Mesenteric fat pad (tissue), 1 donor: ENCODE results near the gene FOXB2. TPM values are rescaled to one million over a fixed set of nuclear protein-coding genes. Genes with fewer than 3 reads are reported as not detected.
"Not testable (repeated sequence)": the region's sequence is repeated elsewhere in the genome, so short reads cannot be mapped to it uniquely, and the experiment has no call there.

ENCODE experiments used
- DNase-seq: peaks from one replicate; pipeline ENCODE4 v3.0.0-alpha.2; 2020; ENCODE audit warnings: low spot score
- long read RNA-seq: library from polyadenylated mRNA; unstranded; transcript quantifications from one replicate; pipeline ENCODE4 v2.0.0, GENCODE V29; 2020
- total RNA-seq: library from RNA; stranded (reverse); fragmentation: NEBNext Ultra II Directional; extraction: Animal tissue kit (Norgen Biotek cat#: 25700); gene quantifications from one replicate; pipeline ENCODE4 v1.2.1, GENCODE V29; 2021
- donor health status: DM: yes; HTN: yes; CAD: no.

The FOXB2 gene
- total RNA-seq, result not detected
- long read RNA-seq, result 0 reads

- no peak for DNase-seq
Measured at GRCh38 chr9:77019236-77019925, at the start of gene FOXB2. Gene FOXB2, plus strand, starts transcription at chr9:77019655. Its CDS starts 0 bp downstream, at chr9:77019655.

- no peak for DNase-seq
Measured at GRCh38 chr9:76969716-76970115, 49.7 kb upstream of the FOXB2 start.

GRCh38 chr9:76978831-76979230, 40.6 kb upstream of the FOXB2 start:
- not testable (repeated sequence) for DNase-seq

DNA sequence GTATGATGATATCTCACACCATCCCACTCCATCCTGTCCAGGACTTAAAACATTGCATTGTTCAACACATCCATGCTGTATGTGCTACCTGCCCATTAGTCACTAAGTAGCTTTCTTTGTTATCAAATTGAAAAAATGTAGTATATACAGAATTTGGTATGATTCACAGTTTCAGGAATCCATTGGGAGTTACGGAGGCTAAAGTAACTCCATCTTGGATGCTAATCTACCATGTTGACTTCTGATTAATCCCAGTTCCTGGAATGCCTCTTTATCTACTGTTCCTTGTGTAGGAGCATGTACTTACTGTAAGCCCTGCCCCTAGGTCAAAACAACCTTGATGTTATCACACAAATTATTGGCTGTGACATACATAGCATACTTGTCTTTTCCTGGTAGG, 38.9 kb upstream of the FOXB2 start:
- DNase-seq, result no peak

DNA sequence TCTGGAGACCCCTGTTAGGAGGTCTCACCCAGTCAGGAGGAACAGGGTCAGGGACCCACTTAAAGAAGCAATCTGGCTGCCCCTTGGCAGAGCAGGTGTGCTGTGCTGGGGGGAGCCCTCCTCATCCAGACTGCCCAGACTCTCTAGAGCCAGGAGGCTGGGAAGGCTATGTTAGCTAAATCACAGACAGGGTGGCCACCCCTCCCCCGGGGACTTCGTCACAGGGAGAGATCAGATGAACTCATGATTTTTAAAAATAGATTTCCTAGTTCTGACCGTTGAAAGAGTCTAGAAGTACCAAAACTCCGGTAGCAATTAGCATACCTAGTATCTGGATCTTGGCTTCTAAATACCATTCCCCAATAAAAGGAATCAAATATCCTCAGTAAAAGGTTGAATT, 35.0 kb upstream of the FOXB2 start:
- no peak for DNase-seq

GRCh38 chr9:76985581-76985980, 33.9 kb upstream of the FOXB2 start:
- DNase-seq, result no peak

- DNase-seq, result no peak
Measured at GRCh38 chr9:76987594-76988200, 31.8 kb upstream of the FOXB2 start.

DNA sequence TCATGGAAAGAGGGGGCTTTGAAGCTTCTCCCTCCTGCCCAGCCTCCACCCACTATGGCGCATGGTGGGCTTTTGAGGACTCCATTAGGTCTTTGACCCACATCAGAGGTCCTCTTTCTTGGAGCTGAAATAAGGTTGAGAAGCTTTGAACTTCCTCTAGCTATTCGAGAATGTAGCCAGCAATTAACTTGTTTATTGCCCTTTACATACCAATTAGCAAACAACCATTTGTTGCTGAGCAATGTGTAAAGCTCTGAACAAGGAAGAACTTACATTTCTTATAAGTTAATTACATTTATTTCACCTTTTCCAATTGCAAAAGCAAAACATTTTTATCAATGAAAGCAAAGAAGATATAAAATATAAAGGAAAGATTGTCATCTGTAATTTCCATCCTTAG, 30.5 kb upstream of the FOXB2 start:
- DNase-seq, result no peak

DNA sequence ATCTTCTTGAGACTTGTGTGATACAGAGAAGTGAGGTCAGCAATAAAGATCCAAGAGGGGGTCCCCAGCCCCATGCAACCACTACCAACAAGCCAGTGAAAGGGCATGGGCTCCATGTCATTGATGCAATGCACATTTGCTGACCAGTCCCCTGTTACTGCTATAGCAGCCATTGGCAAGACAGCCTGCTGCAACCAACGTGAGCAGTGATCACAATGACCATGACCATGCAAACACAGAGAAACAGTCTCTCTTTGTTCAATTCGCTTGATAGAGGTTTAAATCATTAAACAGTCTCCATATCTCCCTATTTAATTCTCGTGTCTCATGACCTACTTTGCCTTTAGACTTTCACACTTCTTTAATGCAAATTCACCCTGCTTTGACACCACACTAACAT, 30.0 kb upstream of the FOXB2 start:
- no peak for DNase-seq

GRCh38 chr9:76996700-76997099, 22.8 kb upstream of the FOXB2 start:
- DNase-seq, result no peak

DNA sequence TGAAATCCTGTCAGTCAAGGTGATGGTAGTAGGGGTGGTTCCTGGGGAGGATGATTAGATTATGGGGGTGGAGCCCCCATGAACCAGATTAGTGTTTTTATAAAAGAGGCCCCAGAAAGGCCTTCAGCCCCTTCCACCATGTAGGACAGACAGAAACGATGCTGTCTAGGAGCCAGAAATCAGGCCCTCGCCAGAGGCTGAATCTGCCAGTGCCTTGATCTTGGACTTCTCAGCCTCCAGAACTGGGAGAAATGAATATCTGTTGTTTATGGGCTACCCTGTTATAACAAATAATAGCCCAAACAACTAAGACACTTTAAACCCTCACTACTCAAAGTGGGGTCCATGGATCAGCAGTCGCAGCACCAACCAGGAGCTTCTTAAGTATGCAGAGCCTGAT, 20.2 kb upstream of the FOXB2 start:
- no peak for DNase-seq

GRCh38 chr9:77000330-77000729, 19.1 kb upstream of the FOXB2 start:
- no peak for DNase-seq

DNA sequence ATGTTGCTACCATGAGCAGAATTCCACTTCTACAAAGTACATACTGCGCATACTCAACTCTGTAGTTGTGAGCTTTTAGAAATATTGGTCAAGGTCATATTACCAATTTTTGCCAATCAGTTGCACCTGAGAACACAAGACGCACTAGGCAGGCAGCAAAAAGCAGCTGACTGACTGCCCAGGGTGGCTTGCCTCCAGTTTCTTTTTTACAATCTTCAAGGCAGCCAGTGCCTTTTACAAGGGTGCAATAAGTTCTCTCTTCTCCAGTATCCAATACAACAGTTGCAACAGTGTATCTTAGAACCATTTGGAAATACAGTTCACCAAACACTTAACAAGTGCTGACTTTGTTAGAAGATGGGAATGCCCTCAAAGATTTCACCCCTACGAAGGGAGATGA, 16.1 kb upstream of the FOXB2 start:
- DNase-seq, result no peak

- DNase-seq, result no peak
Measured at GRCh38 chr9:77005216-77005615, 14.2 kb upstream of the FOXB2 start.

DNA sequence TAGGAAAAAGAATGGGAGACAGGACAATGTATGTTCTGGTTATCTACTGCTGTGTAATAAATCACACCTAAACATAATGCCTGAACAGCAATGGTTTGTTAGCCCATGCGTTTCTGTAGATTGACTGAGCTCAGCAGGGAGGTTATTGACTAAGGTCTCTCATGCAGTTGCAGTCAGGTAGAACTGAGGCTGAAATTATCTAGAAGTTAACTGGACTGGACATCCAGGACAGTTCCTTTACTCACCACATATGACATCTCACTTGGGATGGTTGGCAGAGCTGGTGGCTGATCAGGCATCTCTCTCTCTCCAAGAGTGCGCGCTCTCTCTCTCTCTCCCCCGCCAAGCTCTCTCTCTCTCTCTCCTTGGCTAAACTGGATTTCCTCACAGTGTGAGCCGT, 8.9 kb upstream of the FOXB2 start:
- DNase-seq, result no peak

GRCh38 chr9:77011973-77012821, 7.3 kb upstream of the FOXB2 start:
- no peak for DNase-seq

DNA sequence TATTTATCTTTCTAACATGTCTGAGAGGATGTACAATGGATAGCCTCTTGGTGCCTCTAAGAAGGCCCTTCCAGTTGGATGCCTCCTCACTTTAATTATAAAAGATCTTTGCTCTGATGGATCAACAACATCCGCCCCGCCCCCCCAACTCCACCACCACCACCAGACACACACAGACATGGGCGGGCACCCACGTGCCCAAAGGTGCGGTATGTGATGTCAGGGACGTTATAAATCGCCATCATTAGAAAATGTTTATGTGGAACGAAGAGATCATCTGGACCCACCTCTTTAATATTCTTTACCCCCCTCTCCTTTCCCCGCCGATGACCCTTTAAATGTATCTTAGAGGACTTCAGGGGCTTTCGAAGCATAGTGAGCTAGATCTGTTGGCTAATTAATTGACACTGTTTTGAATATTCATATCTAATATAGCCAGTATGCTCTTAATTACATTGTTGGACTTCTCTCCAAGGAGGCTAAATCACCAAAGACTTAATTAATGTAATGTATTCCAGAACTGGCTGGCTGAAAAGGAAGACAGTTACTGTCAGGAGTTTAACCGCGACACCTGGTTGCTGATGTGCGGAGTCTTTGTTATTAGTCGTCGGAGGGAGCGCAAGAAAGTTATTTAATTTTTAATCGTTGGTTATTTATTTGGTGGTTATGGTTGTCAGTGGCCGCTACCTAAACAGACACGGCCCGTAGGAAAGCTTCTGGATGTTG, 6.1 kb upstream of the FOXB2 start:
- no peak for DNase-seq

GRCh38 chr9:77013932-77014596, 5.4 kb upstream of the FOXB2 start:
- no peak for DNase-seq

- no peak for DNase-seq
Measured at GRCh38 chr9:77014597-77015263, 4.7 kb upstream of the FOXB2 start.

- DNase-seq, result no peak
Measured at GRCh38 chr9:77015327-77016048, 4.0 kb upstream of the FOXB2 start.
